SK-N-SH treated with all-trans-retinoic acid at 6 μM for 48 hours (cell line): ENCODE results near the gene FGD3.

Source experiments
- ATAC-seq: fragments of 200-7000 bp; cut with Tn5 transposase; 3 replicates; pipeline ENCODE4 v1.9.1; 2020; ENCODE audit warnings: mild to moderate bottlenecking, moderate library complexity
- ARNTL ChIP-seq: fragments of 450-650 bp; formaldehyde crosslinking; IDR thresholded peaks from 2 replicates; pipeline ENCODE4 v1.5.0; 2020; ENCODE audit warnings: low read depth, mild to moderate bottlenecking, moderate library complexity, borderline replicate concordance
- BACH2 ChIP-seq: fragments of 250-450 bp; sonication (Bioruptor Pico); IDR thresholded peaks from 2 replicates; pipeline ENCODE4 v1.9.0; 2021; ENCODE audit warnings: mild to moderate bottlenecking, borderline replicate concordance
- CSDC2 ChIP-seq: fragments of 250-450 bp; sonication (Bioruptor Pico); IDR thresholded peaks from 2 replicates; pipeline ENCODE4 v1.5.0; 2020; ENCODE audit warnings: mild to moderate bottlenecking, moderate library complexity
- CSRNP3 ChIP-seq: fragments of 250-450 bp; sonication (Bioruptor Pico); IDR thresholded peaks from 2 replicates; pipeline ENCODE4 v1.5.1; 2021; ENCODE audit warnings: mild to moderate bottlenecking, moderate library complexity
- ESRRG ChIP-seq: fragments of 250-450 bp; sonication (Bioruptor Pico); IDR thresholded peaks from 2 replicates; pipeline ENCODE4 v1.6.1; 2021; ENCODE audit warnings: mild to moderate bottlenecking
- GLIS3 ChIP-seq: fragments of 250-450 bp; sonication (Bioruptor Pico); IDR thresholded peaks from 2 replicates; pipeline ENCODE4 v1.5.0; 2020; ENCODE audit warnings: mild to moderate bottlenecking, moderate library complexity
- OSR1 ChIP-seq: fragments of 250-450 bp; sonication (Bioruptor Pico); IDR thresholded peaks from 2 replicates; pipeline ENCODE4 v1.8.0; 2022; ENCODE audit warnings: moderate library complexity, mild to moderate bottlenecking, inconsistent platforms
- PPARA ChIP-seq: fragments of 250-450 bp; sonication (Bioruptor Pico); IDR thresholded peaks from 2 replicates; pipeline ENCODE4 v1.5.0; 2020; ENCODE audit warnings: mild to moderate bottlenecking, borderline replicate concordance
- RARB ChIP-seq: fragments of 250-450 bp; sonication (Bioruptor Pico); IDR thresholded peaks from 2 replicates; pipeline ENCODE4 v1.8.0; 2021; ENCODE audit warnings: mild to moderate bottlenecking, moderate library complexity
- SNAI2 ChIP-seq: fragments of 250-450 bp; sonication (Bioruptor Pico); IDR thresholded peaks from 2 replicates; pipeline ENCODE4 v1.5.0; 2020; ENCODE audit warnings: mild to moderate bottlenecking, moderate library complexity
- TCF4 ChIP-seq: fragments of 250-450 bp; sonication (Bioruptor Pico); IDR thresholded peaks from 2 replicates; pipeline ENCODE4 v1.8.0; 2021; ENCODE audit warnings: mild to moderate bottlenecking, moderate library complexity, borderline replicate concordance
- TOX ChIP-seq: fragments of 250-450 bp; sonication (Bioruptor Pico); IDR thresholded peaks from 2 replicates; pipeline ENCODE4 v1.8.0; 2021; ENCODE audit warnings: mild to moderate bottlenecking, moderate library complexity, borderline replicate concordance
- TSHZ2 ChIP-seq: fragments of 250-450 bp; sonication (Bioruptor Pico); IDR thresholded peaks from 2 replicates; pipeline ENCODE4 v1.5.0; 2020; ENCODE audit warnings: mild to moderate bottlenecking, moderate library complexity
- ZC3H10 ChIP-seq: fragments of 250-450 bp; sonication (Bioruptor Pico); IDR thresholded peaks from 2 replicates; pipeline ENCODE4 v1.5.1; 2021; ENCODE audit warnings: mild to moderate bottlenecking, moderate library complexity
- ZFP30 ChIP-seq: fragments of 450-650 bp; formaldehyde crosslinking; IDR thresholded peaks from 2 replicates; pipeline ENCODE4 v1.5.0; 2022; ENCODE audit warnings: mild to moderate bottlenecking, moderate library complexity
- ZNF565 ChIP-seq: fragments of 450-650 bp; formaldehyde crosslinking; conservative IDR thresholded peaks from 2 replicates; pipeline ENCODE4 v1.5.0; 2020; ENCODE audit warnings: low read depth, mild to moderate bottlenecking, moderate library complexity
- ZNF70 ChIP-seq: fragments of 450-650 bp; formaldehyde crosslinking; IDR thresholded peaks from 2 replicates; pipeline ENCODE4 v1.5.0; 2020; ENCODE audit warnings: mild to moderate bottlenecking, moderate library complexity
- TF ChIP-seq, protein P1 (sequence below): fragments of 250-450 bp; sonication (Bioruptor Pico); IDR thresholded peaks from 2 replicates; pipeline ENCODE4 v1.8.0; 2021; ENCODE audit warnings: low read depth, mild to moderate bottlenecking, moderate library complexity, borderline replicate concordance
- TF ChIP-seq, protein P2 (sequence below): fragments of 250-450 bp; sonication (Bioruptor Pico); IDR thresholded peaks from 2 replicates; pipeline ENCODE4 v1.5.1; 2020; ENCODE audit warnings: low read depth, mild to moderate bottlenecking, moderate library complexity
- TF ChIP-seq, protein P3 (sequence below): fragments of 250-450 bp; sonication (Bioruptor Pico); IDR thresholded peaks from 2 replicates; pipeline ENCODE4 v1.8.0; 2020; ENCODE audit warnings: mild to moderate bottlenecking, moderate library complexity, borderline replicate concordance

The FGD3 gene

GRCh38 chr9:93059011-93059714 lies 111.8 kb downstream of the FGD3 start (continued):
- TF ChIP-seq, protein P1, sequence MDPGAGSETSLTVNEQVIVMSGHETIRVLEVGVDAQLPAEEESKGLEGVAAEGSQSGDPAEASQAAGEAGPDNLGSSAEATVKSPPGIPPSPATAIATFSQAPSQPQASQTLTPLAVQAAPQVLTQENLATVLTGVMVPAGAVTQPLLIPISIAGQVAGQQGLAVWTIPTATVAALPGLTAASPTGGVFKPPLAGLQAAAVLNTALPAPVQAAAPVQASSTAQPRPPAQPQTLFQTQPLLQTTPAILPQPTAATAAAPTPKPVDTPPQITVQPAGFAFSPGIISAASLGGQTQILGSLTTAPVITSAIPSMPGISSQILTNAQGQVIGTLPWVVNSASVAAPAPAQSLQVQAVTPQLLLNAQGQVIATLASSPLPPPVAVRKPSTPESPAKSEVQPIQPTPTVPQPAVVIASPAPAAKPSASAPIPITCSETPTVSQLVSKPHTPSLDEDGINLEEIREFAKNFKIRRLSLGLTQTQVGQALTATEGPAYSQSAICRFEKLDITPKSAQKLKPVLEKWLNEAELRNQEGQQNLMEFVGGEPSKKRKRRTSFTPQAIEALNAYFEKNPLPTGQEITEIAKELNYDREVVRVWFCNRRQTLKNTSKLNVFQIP, result no peak
- TF ChIP-seq, all 23 proteins: peak for 0

DNA sequence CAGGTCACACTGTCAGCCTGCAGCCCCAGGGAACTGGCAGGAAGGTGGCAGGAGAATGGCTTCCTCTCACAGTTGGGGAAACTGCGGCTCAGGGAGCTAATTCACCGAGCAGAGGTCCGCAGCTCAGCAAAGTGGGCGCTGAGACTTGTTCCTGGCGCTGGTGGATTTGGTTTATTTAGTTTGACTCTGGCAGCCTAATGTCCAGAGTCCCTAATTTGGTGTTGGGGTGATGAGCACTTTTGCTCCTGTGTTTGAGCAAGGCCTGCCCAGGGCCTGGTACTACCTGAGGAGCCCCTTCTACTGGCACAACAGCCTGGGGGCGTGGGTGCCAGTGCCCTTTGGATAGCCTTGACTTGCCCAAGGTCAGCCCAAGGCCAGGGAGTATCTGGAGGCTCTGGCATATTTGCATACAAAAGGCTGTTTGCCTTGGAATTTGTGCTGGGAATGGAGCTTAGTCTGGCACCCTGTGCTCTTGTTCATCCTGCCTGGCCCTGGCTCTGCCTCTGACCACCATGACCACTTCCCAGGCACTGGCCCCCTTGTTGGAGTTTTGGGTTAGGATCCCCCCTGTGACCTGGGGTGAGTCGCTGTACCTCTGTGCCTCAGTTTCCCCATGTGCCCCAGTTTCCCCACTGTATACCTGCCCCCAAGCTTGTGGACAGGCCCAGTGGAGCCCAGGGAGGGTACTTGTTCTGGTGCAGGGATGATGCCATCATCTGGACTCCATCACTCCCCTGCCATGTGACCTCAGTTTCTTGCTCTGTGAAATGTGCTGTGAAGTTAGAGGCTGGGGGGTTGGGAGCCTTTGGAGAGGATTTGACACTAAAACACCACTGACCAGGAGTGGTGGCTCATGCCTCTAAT lies 112.6 kb downstream of the FGD3 start:
- no peak for TF ChIP-seq TCF4
- TF ChIP-seq, protein P1, result no peak
- TF ChIP-seq CSDC2 (CRISPR knock-in tag), result no peak
- TF ChIP-seq OSR1 (CRISPR knock-in tag), result no peak
- no peak for TF ChIP-seq ZC3H10 (CRISPR knock-in tag)
- TF ChIP-seq GLIS3, result no peak
- no peak for TF ChIP-seq SNAI2
- no peak for TF ChIP-seq BACH2 (CRISPR knock-in tag)
- TF ChIP-seq PPARA (CRISPR knock-in tag), result no peak
- TF ChIP-seq CSRNP3 (CRISPR knock-in tag), result no peak
- TF ChIP-seq, protein P2, sequence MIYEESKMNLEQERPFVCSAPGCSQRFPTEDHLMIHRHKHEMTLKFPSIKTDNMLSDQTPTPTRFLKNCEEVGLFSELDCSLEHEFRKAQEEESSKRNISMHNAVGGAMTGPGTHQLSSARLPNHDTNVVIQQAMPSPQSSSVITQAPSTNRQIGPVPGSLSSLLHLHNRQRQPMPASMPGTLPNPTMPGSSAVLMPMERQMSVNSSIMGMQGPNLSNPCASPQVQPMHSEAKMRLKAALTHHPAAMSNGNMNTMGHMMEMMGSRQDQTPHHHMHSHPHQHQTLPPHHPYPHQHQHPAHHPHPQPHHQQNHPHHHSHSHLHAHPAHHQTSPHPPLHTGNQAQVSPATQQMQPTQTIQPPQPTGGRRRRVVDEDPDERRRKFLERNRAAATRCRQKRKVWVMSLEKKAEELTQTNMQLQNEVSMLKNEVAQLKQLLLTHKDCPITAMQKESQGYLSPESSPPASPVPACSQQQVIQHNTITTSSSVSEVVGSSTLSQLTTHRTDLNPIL (CRISPR knock-in tag), result no peak
- no peak for TF ChIP-seq TSHZ2 (CRISPR knock-in tag)
- no peak for TF ChIP-seq ESRRG
- TF ChIP-seq ZNF70 (CRISPR knock-in tag), result no peak
- TF ChIP-seq TOX, result no peak
- TF ChIP-seq, protein P3, sequence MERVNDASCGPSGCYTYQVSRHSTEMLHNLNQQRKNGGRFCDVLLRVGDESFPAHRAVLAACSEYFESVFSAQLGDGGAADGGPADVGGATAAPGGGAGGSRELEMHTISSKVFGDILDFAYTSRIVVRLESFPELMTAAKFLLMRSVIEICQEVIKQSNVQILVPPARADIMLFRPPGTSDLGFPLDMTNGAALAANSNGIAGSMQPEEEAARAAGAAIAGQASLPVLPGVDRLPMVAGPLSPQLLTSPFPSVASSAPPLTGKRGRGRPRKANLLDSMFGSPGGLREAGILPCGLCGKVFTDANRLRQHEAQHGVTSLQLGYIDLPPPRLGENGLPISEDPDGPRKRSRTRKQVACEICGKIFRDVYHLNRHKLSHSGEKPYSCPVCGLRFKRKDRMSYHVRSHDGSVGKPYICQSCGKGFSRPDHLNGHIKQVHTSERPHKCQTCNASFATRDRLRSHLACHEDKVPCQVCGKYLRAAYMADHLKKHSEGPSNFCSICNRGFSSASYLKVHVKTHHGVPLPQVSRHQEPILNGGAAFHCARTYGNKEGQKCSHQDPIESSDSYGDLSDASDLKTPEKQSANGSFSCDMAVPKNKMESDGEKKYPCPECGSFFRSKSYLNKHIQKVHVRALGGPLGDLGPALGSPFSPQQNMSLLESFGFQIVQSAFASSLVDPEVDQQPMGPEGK (CRISPR knock-in tag), result no peak
- no peak for TF ChIP-seq ZFP30 (CRISPR knock-in tag)
- no peak for TF ChIP-seq RARB (CRISPR knock-in tag)
- no peak for TF ChIP-seq ZNF565 (CRISPR knock-in tag)
- TF ChIP-seq ARNTL (CRISPR knock-in tag), result no peak
- ATAC-seq, result no peak
